Right lobe of liver (tissue), 4 donors: ENCODE data around the gene KRT38.

Source experiments
- POLR2A ChIP-seq: fragments of 450-650 bp; IDR thresholded peaks from one replicate; pipeline ENCODE4 v1.6.1; 2017; ENCODE audit warnings: antibody characterized with exemption, mild to moderate bottlenecking
- TF ChIP-seq, protein P1 (sequence below), 4 donors: fragments of 200-600 bp in 3 of 4; fragments of 450-650 bp in 1 of 4; IDR thresholded peaks; one replicate each; pipeline versions ENCODE4 v1.5.1 to v1.8.0; 2016 to 2022; ENCODE audit warnings: antibody characterized with exemption in 4 of 4, mild to moderate bottlenecking in 2 of 4
- donor health status: DM: no; HTN: no; CAD: no.
- donor health status: DM: no; HTN: no; CAD: no.
- donor health status: DM: no; HTN: yes; CAD: no.

- TF ChIP-seq, protein P1, sequence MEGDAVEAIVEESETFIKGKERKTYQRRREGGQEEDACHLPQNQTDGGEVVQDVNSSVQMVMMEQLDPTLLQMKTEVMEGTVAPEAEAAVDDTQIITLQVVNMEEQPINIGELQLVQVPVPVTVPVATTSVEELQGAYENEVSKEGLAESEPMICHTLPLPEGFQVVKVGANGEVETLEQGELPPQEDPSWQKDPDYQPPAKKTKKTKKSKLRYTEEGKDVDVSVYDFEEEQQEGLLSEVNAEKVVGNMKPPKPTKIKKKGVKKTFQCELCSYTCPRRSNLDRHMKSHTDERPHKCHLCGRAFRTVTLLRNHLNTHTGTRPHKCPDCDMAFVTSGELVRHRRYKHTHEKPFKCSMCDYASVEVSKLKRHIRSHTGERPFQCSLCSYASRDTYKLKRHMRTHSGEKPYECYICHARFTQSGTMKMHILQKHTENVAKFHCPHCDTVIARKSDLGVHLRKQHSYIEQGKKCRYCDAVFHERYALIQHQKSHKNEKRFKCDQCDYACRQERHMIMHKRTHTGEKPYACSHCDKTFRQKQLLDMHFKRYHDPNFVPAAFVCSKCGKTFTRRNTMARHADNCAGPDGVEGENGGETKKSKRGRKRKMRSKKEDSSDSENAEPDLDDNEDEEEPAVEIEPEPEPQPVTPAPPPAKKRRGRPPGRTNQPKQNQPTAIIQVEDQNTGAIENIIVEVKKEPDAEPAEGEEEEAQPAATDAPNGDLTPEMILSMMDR (IDR thresholded peaks at IDR 0.05): no peak
- TF ChIP-seq POLR2A: no peak
Measured at GRCh38 chr17:41466988-41467387, 26.2 kb upstream of the KRT38 start, which contains the start of gene KRT32.
